Erythroblast (primary cell): Measurements from ENCODE around the gene CINP.
"Not testable (repeated sequence)": the region's sequence is repeated elsewhere in the genome, so short reads cannot be mapped to it uniquely, and the experiment has no call there.

Experiments used
- DNase-seq, 2 experiments: peaks; one replicate each; lab custom pipeline; 2025; lab: John Stamatoyannopoulos, UW
- GATA1 ChIP-seq: IDR thresholded peaks from 2 replicates; pipeline ENCODE4 v1.6.1; 2011; ENCODE audit warnings: low read depth, mild to moderate bottlenecking, control low read depth, low read length, moderate library complexity
- POLR2A ChIP-seq: IDR thresholded peaks from 2 replicates; pipeline ENCODE4 v1.6.1; 2011; ENCODE audit warnings: mild to moderate bottlenecking, low read length

The CINP gene

GRCh38 chr14:102344485-102344884 is 18.2 kb downstream of the CINP start:
- DNase-seq, result no peak
- TF ChIP-seq POLR2A, result no peak

- DNase-seq, result no peak
- TF ChIP-seq POLR2A (no peak), GATA1 (no peak)
Measured at GRCh38 chr14:102344084-102344483, 18.6 kb downstream of the CINP start.

GRCh38 chr14:102342238-102342637 is 20.5 kb downstream of the CINP start:
- DNase-seq, result no peak
- no peak for TF ChIP-seq GATA1
- no peak for TF ChIP-seq POLR2A

GRCh38 chr14:102341566-102341965 is 21.1 kb downstream of the CINP start:
- no peak for DNase-seq
- no peak for TF ChIP-seq GATA1
- TF ChIP-seq POLR2A, result no peak

- TF ChIP-seq POLR2A, result no peak
- TF ChIP-seq GATA1, result no peak
Measured at GRCh38 chr14:102338724-102339123, 24.0 kb downstream of the CINP start.

GRCh38 chr14:102335163-102335562 is 27.5 kb downstream of the CINP start:
- no peak for TF ChIP-seq GATA1
- no peak for TF ChIP-seq POLR2A
- no peak for DNase-seq

More at GRCh38 chr14:102338724-102339123, 24.0 kb downstream of the CINP start:
- no peak for DNase-seq

GRCh38 chr14:102333795-102334705 is 28.6 kb downstream of the CINP start:
- DNase-seq, result no peak
- TF ChIP-seq GATA1, result no peak
- no peak for TF ChIP-seq POLR2A

GRCh38 chr14:102333390-102333789 is 29.3 kb downstream of the CINP start:
- no peak for TF ChIP-seq POLR2A
- TF ChIP-seq GATA1, result no peak
- no peak for DNase-seq

- no peak for DNase-seq
- TF ChIP-seq POLR2A, result no peak
- TF ChIP-seq GATA1, result no peak
Measured at GRCh38 chr14:102330806-102331205, 31.9 kb downstream of the CINP start.

GRCh38 chr14:102329381-102329780 is 33.3 kb downstream of the CINP start:
- DNase-seq, result not testable (repeated sequence)

- TF ChIP-seq GATA1, result no peak
- TF ChIP-seq POLR2A, result no peak
- DNase-seq, result no peak
Measured at GRCh38 chr14:102326583-102326982, 36.1 kb downstream of the CINP start.

GRCh38 chr14:102325791-102326345 is 36.8 kb downstream of the CINP start:
- TF ChIP-seq POLR2A, result no peak
- no peak for TF ChIP-seq GATA1
- no peak for DNase-seq

GRCh38 chr14:102323102-102323501 is 39.6 kb downstream of the CINP start:
- DNase-seq, result peak; percentile 57 to 59
- TF ChIP-seq POLR2A (no peak), GATA1 (no peak)
